GM10266 (cell line): ENCODE measurements around the gene ALOX12B.
A peak's percentile ranks its signal among the peaks of the same experiment; 100 is the strongest.
"Not testable (repeated sequence)": the region's sequence is repeated elsewhere in the genome, so short reads cannot be mapped to it uniquely, and the experiment has no call there.

Experiments used
- DNase-seq: peaks from one replicate; pipeline ENCODE4 v3.0.0; 2012; ENCODE audit errors: extremely low spot score
- CTCF ChIP-seq: IDR thresholded peaks from 2 replicates; pipeline ENCODE4 v1.5.1; 2012; ENCODE audit warnings: mild to moderate bottlenecking, low read depth; ENCODE audit not compliant: control insufficient read depth, insufficient read depth; ENCODE audit errors: missing control alignments

The ALOX12B gene

GRCh38 chr17:8066841-8067775 is 20.4 kb downstream of the ALOX12B start:
- TF ChIP-seq CTCF = no peak
- DNase-seq = no peak

- no peak for DNase-seq
- TF ChIP-seq CTCF = no peak
These were observed 22.9 kb downstream of the ALOX12B start for GRCh38 chr17:8064561-8065019.

GRCh38 chr17:8063761-8064534 is 23.6 kb downstream of the ALOX12B start:
- no peak for DNase-seq
- TF ChIP-seq CTCF = no peak

GRCh38 chr17:8062807-8063483 is 24.6 kb downstream of the ALOX12B start:
- no peak for DNase-seq
- no peak for TF ChIP-seq CTCF

- no peak for TF ChIP-seq CTCF
- no peak for DNase-seq
These were observed 25.1 kb downstream of the ALOX12B start for GRCh38 chr17:8062435-8062806.

- DNase-seq = not testable (repeated sequence)
These were observed 25.7 kb downstream of the ALOX12B start for GRCh38 chr17:8061851-8062250.

- peak; percentile 75 for TF ChIP-seq CTCF
These were observed 27.2 kb downstream of the ALOX12B start for GRCh38 chr17:8060274-8060673.

More at GRCh38 chr17:8060274-8060673, 27.2 kb downstream of the ALOX12B start:
- peak; percentile 78 for DNase-seq
